Stimulated activated CD4-positive, alpha-beta T cell treated with anti-CD3 and anti-CD28 coated beads, Interleukin-4, amount 100 ng/mL, for 24 hours (primary cell): ENCODE results near the gene CLEC4M.
"Not testable (repeated sequence)": the region's sequence is repeated elsewhere in the genome, so short reads cannot be mapped to it uniquely, and the experiment has no call there.

Experiments used
- DNase-seq: peaks from one replicate; pipeline ENCODE4 v3.0.0-alpha.2; 2020

The CLEC4M gene

DNA sequence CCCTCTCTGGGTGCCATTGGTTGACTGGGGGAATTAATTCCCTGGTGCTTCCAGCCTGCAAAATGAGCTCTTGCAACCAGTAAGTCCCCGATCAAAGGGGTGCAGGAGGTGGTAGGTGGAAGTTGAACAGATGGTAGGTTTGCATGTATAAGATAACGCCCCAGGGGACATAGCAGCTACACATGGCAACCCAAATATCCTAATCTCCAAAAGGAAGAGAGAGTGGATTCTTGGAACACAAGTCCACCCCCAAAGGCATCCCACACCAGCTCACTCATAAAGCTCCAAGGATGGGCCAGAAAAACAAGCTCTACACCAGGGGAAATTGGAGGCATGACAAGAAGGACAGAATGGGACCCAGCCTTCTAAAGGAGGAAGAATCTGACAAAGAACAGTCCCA is 20.5 kb upstream of the CLEC4M start:
- no peak for DNase-seq

DNA sequence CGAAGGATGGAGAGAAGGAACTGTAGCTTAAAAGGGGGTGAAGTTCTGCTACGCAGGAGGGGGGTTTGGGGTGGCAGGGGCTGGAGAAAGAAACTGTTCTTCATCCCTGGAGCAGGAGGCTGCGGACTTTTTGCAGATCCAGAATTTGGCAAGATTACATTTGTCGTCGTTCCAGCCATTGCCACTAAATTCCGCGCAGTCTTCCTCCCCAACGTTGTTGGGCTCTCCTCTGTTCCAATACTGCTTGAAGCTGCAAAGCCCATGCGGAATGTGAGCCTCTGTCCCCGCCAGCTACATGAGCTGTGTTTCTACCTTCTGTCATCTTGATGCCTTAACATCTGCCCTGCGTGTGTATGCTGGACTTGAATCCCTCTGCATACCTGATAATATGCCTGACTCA is 20.1 kb upstream of the CLEC4M start:
- DNase-seq = no peak

DNA sequence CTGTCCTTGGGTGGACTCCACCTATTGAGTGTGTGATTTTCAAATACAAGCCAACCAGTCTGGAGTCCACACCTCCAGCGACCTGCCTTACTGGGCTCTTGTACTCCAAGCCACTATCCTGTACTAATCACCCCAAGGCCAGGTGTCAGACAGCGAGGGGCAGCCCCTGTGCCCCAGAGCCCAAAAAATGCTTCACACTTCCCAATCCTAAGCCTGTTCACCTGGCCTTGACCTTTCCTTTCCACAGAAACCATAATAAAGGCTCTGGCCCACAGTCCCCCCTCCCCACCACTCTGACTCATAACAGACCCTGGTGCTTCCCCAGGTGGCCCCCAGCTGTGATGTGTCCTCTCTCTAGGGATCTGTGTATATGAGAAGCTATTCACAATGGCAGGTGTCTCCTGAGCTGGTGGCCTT is 19.6 kb upstream of the CLEC4M start:
- no peak for DNase-seq

DNA sequence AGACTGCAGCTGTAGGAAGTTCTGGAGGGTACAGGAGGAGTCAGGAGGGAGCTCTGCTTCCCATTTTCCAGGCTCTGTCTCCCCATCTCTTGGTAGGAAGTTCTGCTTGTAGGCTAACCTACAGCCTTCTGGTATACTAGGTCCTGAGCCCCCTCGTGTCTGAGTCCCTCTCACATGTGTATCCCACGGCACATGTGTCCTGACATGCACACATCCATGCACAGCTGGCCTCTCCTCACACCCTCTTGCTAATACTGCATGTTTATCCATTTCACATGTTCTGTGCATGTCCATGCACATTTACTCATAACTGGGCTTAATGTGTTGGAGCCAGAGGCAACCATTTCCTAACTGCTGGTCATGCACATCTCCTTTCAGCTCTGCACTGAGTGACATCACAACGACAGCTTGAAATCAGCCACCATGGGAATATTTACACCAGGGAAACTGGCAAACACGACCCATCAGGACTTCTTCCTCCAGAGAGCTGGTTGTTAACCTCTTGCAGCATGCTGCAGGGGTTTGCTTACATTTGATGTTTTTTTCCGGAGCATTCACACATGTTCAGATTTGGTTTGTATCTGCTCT is 18.8 kb upstream of the CLEC4M start:
- DNase-seq = no peak

DNA sequence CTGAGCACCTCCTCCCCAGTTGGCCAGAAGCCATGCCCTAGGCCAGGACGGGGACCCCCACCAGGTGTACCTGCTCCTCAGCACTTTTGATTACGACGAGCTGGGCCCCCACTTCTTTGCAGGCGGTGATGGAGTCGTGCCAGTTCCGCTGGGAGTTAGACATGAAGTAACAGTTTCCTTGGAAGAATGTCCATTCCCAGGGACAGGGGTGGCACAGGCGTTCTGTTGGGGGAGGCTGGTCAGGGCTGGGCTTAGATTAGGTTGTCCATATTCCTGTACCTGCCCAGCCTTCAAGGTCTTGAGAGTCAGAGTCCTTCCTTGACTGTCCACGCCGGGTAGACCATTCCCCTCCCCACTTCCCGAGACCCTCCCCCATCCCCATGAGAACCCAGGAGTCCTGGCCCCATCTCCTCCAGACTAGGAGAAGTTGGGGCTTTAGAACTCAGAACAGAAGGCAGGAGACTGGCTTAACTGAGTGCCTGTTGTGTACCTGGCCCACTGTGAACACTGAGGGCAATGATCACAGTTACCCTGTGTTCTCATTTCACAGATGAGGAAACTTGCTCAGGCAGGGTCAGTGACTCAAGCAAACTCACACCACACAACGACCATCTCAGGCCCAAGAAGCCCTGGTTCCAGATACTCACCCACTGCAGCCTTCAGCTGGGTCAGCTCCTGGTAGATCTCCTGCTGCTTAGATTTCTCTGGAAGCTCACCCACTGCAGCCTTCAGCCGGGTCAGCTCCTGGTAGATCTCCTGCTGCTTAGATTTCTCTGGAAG is 18.0 kb upstream of the CLEC4M start:
- no peak for DNase-seq

DNA sequence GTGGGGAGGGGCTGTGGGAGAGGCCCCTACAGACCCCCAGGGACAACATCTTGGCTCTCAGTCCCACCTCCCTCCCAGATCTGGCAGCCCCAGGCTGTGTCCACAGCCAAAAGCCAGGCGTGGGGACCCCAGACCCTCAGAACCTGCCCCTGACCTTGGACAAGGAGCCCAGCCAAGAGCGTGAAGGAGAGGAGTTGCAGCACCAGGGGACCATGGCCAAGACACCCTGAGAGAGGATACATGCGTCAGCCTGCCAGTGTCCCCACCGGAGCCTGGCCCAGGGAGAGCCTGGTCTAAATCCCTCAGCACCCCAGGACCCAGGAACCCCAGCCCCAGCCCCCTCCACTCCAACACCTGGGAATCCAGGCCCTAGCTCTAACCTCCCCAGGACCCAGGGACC is 16.7 kb upstream of the CLEC4M start:
- DNase-seq = not testable (repeated sequence)

DNA sequence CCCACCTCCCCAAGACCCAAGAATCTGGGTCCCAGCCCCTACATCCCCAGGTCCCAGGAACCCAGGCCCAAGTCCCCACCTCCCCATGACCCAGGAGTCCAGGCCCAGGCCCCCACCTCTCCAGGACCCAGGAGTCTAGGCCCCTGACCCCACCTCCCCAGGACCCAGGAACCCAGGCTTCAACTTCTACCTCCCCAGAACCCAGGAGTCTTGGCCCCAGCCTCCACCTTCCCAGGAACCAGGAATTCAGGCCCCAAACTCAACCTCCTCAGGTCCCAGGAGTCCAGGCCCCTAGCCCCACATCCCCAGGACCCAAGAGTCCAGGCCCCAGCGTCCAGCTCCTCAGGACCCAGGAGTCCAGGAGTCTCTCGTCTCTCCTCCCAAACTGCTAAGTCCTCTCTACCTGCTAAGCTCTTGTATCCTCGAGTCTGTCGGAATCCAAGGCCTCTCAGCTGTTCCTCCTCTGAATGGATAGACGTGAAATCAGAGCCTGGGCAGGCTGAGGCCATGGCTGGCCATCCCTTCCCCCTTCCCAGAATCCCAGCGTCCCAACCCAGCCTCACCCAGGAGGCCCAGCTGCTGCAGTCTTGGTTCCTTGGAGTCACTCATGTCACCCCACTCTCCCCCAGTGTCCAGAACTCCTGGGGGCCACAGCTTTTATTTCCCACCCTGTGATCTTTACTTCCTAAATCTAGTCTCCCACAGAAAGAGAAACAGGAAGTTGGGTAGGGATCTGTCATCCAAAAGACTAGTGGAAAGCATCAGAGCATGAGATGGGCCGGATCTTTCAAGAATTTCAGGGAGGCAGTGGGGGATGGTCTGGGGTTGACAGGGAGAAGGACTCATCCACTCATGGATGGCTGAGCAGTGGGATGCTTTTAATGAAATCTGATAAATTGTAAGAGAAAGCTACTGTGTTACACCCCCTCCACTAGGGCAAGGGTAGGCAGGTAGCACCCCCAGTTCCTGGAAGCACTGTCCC is 15.8 kb upstream of the CLEC4M start, which contains the start of gene CD209:
Gene CD209 (minus strand): TSS at position 632 of the 982 bp plus-strand sequence. CDS start 23 bp downstream, at position 609.
- DNase-seq = no peak

DNA sequence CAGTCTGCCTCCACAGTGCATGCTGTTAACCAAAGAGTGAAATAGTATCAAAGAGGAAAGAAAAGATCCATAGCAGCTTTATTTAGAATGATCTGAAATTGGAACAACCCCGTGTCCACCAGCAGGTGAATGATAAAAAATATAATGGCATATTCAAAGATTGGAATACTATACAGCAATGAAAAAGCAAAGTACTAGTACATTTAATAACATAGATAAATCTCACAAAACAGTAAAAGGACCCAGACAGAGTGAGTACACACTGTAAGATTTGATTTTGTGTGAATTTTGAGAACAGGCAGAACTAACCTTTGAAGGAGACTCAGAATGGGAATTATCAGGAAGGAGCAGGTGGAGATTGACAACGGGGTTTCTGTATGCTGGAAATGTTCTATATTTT is 14.9 kb upstream of the CLEC4M start:
- DNase-seq = no peak

DNA sequence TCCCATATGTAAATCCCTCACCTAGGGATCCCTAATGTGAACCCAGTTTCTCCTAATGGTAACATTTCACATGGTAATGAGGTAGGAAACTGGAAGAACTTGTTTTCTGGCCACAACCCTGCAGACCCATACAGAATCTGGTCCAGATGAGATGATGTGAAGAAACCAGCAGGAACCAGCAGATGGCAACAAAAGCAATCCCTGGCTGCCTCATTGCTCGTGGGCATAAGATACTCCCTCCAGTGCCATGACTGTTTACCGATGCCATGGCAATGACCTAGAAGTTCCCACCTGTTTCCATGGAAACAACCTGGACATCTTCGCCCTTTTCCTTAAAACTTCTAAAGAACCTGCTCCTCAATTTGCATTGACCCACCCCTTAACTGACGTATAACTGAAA is 14.3 kb upstream of the CLEC4M start:
- DNase-seq = no peak

DNA sequence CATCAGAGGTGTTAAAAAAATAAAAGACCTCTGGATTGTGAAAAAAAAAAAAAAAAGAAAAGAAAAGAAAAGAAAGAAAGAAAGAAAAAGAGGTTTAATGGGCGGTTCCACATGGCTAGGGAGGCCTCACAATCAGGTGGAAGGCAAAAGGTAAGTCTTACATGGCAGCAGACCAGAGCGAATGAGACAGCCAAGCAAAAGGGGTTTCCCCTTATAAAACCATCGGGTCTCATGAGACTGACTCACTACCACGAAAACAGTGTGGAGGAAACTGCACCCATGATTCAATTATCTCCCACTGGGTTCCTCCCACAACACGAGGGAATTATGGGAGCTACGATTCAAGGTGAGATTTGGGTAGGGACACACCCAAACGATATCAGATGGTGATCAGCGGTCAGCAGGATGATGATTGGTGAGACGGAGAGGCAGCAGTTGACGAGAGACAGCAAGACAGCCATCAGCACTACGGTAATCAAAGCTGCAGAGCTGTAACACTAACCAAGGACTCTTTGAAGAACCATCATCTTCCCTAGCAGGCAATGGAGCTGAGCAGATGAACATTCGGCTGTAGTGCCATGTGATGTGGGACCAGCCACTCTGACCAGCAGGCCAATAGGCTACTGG is 11.8 kb upstream of the CLEC4M start:
- peak; percentile 73 for DNase-seq

DNA sequence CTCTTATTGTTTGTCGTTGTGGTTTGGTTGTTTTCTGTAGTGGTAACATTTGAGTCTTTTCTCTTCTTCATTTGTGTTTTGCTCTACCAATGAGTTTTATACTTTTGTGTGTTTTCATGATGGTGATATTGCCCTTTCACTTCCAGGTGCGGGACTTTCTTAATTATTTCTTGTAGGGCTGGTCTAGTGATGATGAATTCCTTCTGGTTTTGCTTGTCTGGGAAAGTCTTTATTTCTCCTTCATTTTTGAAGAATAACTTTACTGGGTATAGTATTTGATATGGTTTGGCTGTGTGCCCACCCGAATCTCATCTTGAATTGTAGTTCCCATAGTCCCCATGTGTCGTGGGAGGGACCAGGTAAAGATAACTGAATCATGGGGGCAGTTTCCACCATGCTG is 6.8 kb upstream of the CLEC4M start:
- no peak for DNase-seq

DNA sequence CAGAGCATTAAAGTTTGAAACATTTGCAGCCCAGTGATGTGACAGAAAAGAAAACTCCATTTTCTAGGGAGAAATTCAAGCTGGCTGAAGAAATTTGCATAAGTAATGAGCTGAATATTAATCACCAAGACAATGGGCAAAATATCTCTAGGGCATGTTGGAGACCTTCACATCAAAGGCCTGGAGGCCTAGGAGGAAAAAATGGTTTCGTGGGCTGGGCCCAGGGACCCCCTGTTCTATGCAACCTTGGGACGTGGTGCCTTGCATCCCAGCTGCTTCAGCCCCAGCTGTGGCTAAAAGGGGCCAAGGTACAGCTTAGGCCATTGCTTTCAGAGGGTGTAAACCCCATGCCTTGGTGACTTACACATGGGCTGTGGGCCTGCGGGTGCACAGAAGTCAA is 5.7 kb upstream of the CLEC4M start:
- DNase-seq = no peak

DNA sequence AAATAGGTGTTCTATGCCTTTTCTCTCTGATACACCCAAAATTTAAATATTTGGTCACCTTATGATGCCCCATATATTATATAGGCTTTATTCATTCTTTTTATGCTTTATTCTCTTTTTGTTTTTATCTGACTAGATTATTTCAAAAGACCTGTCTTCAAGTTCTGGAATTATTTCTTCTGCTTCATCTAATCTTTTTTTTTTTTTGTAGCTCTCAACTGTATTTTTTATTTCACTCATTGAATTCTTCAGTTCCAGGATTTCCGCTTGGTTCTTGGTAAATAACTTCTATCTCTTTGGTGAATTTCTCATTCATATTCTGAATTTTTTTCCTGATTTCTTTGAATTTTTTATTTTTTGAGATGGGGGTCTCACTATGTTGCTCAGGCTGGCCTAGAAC is 3.9 kb upstream of the CLEC4M start:
- no peak for DNase-seq

DNA sequence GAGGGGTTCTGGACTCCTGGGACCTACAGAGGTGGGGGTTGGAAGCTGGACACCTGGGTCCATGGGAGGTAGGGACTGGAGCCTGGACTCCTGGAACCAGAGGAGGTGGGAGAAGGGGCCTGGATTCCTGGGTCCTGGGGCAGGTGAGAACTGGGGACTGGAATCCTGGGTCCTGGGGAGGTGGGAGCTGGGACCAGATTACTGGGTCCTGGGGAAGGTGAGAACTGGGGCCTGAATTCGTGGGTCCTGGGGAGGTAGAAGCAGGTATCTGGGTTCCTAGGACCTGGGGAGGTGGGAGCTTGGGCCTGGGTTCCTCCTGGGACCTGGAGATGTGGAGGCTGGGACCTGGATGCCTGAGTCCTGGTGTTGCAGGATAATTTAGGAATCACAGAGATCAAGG is 653 bp downstream of the CLEC4M start:
- DNase-seq = no peak

DNA sequence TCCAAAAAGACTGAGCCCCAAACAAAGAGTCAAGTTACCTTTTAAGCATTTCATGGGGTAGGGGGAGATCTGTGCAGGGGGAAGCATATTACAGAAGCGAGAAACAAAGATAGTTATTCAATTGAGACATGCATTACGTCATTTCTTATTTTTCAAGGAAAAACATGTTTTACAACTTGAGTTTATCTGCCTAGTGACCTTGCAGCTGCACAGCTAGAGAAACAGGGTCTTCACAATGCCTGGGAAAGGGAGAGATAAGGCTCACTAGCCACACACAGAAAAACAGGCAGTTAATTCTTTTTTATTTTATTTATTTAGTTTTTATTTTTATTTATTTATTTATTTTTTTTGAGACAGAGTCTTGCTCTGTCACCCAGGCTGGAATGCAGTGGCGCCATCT is 1.1 kb downstream of the CLEC4M start:
- DNase-seq = not testable (repeated sequence)

DNA sequence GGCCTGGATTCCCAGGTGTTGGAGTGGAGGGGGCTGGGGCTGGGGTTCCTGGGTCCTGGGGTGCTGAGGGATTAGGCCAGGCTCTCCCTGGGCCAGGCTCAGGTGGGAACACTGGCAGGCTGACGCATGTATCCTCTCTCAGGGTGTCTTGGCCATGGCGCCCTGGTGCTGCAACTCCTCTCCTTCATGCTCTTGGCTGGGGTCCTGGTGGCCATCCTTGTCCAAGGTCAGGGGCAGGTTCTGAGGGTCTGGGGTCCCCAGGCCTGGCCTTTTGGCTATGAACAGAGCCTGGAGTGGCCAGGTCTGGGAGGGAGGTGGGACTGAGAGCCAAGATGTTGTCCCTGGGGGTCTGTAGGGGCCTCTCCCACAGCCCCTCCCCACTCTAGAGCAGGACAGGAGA is 2.0 kb downstream of the CLEC4M start:
- not testable (repeated sequence) for DNase-seq

DNA sequence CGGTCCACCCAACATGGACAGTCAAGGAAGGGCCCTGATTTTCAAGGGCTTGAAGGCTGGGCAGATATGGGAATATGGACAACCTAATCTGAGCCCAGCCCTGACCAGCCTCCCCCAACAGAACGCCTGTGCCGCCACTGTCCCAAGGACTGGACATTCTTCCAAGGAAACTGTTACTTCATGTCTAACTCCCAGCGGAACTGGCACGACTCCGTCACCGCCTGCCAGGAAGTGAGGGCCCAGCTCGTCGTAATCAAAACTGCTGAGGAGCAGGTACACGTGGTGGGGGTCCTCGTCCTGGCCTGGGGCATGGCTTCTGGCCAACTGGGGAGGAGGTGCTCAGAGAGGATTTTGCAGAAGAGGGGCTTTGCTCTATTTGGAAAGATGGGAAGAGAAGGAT is 3.5 kb downstream of the CLEC4M start:
- DNase-seq = no peak

DNA sequence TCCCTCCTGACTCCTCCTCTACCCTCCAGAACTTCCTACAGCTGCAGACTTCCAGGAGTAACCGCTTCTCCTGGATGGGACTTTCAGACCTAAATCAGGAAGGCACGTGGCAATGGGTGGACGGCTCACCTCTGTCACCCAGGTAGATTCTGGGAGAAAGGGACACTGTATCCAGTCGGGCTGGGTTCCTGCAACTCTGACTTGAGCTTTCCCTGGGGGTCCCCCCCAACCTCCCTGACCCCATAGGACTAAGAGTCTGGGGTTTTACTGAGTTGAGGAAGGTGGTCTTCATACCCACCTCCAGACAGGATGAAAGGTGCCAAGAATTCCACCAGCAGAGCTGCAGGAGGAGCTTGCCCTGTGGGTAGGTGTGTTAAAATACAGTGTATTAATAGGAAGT is 4.4 kb downstream of the CLEC4M start:
- DNase-seq = no peak

DNA sequence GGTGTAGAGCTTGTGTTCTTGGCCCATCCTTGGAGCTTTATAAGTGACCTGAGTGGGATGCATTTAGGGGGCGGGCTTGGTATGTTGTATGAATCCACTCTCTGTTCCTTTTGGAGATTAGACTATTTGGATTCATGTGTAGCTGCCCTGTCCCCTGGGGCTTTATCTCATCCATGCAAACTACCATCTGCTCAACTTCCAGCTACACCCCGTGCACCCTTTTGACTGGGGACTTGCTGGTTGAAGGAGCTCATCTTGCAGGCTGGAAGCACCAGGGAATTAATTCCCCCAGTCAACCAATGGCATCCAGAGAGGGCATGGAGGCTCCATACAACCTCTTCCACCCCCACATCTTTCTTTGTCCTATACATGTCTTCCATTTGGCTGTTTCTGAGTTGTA is 6.1 kb downstream of the CLEC4M start:
- DNase-seq = no peak

DNA sequence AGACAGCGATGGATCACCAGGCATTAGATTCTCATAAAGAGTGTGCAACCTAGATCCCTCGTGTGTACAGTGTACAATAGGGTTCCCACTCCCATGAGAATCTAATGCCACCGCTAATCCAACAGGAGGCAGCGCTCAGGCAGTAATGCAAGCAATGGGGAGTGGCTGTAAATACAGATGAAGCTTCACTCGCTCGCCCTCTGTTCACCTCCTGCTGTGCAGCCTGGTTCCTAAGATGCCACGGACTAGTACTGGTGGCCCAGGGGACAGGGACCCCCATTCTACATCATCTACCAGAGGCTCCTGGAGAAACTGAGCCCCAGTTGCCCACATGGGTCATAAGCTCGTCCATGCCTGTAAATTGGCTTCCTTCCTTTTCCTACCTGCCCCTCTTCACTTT is 8.0 kb downstream of the CLEC4M start:
- DNase-seq = no peak

DNA sequence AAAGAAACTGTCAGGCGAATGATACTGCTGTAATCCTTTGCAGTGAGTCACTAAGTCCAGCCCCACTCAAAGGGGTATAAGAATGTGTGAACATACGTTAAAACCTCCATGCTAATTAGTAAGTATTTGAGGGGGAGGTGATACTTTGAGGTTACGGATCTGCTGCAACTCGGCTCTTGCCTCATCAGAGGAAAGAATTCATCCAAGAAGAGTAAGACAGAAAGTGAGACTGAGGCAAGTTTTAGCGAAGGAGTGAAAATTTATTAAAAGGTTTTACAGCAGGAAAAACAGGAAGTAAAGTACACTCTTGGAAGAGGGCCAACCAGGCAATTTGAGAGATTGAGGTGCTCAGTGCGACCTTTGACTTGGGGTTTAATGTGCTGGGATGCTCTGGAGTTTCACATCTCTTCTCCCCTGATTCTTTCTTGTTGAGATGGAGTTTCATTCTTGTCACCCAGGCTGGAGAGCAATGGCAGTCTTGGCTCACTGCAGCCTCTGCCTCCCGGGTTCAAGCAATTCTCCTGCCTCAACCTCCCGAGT is 9.8 kb downstream of the CLEC4M start:
- peak; percentile 64 for DNase-seq

DNA sequence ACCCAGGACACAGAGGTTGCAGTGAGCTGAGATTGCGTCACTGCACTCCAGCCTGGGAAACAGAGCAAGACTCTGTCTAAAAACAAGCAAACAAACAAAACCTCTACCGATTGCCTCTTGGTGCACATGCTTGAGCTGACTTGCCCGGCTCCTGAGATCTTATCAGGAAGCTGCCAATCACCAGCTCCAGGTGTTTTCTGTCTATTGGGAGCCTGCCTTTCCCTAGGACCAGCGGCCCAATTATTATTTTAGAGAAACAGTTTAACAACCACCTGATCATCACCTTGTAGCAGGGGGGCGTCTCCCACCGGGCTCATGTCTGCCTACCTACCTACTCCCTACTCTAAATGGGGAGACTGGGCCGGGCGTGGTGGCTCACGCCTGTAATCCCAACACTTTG is 10.8 kb downstream of the CLEC4M start:
- no peak for DNase-seq

DNA sequence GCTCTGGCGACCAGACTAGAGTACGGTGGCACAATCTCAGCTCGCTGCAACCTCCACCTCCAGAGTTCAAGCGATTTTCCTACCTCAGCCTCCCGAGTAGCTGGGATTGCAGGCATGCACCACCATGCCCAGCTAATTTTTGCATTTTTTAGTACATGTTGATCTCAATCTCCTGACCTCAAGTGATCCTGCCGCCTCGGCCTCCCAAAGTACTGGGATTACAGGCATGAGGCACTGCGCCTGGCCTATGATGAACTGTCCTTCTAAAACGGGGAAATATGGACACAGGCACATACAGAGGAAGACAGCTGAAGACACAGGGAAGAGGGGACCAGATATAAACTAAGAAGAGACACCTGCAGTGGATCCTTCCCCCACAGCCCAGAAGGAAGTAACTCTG is 12.7 kb downstream of the CLEC4M start:
- no peak for DNase-seq
